Cerebellar cortex (tissue), 1 donor: Measurements from ENCODE around the gene PTPRN2.
A peak's percentile ranks its signal among the peaks of the same experiment; 100 is the strongest.

ENCODE experiments used
- DNase-seq: peaks from one replicate; pipeline ENCODE4 v3.0.0-alpha.2; 2015; ENCODE audit warnings: low spot score

Gene PTPRN2

DNA sequence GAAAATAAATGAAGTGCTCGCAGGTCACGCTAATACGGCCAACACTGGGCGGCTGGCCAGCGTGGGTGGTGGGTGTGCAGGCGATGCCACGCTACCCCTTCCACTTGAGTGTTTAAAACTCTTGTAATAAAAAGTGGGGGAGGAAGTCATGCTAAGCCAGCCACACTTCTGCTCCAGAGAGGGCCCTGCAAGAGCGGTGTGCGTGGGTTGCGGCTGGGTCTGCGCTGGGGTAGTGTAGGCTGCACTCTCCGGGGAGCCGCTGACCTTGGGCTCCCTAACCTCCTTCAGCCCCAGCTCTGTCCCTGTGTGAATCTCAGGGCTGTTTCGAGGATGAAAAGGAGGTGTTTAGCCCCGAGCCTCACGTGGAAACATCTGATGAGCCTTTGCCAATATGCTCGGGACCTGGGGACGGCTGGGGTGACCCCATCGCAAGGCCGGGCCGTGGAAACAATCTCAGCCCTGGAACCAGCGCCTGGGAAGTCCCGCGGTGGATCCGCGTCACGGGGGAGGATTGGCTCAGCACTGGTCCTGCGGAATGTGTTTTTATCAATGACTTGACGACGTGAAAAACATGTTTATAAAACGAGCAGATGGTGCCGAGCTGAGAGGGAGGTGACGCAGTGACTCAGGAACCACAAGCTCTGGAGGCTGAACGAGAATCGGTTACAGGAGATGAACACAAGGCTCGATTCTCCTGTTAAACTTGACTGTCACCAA lies 972.4 kb downstream of the PTPRN2 start:
- DNase-seq = no peak

DNA sequence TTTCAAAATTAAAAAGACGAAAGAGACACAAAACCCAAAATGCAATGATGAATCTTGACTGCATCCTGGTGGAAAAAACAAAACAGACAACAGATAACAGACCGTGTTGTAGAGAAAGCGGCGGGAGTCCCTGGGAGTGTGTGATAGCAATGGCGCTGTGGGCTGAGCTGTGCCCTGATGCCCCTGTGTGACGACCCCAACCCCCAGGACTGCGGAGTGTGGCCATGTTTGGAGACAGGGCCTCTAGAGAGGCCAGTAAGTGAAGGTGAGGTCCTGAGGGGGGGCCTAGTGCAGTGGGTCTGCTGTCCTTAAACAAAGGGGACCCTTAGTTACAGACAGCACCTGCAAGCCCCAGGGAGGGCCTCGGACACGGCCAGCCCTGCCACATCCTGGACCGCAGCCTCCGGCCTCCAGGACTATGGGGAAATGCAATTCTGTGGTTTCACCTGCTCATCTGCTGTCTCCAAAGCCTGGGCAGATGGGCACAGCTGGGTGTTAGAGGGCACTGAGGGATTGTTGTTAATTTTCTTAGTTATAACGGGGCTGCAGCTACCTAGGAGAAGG lies 973.1 kb downstream of the PTPRN2 start:
- DNase-seq = no peak

DNA sequence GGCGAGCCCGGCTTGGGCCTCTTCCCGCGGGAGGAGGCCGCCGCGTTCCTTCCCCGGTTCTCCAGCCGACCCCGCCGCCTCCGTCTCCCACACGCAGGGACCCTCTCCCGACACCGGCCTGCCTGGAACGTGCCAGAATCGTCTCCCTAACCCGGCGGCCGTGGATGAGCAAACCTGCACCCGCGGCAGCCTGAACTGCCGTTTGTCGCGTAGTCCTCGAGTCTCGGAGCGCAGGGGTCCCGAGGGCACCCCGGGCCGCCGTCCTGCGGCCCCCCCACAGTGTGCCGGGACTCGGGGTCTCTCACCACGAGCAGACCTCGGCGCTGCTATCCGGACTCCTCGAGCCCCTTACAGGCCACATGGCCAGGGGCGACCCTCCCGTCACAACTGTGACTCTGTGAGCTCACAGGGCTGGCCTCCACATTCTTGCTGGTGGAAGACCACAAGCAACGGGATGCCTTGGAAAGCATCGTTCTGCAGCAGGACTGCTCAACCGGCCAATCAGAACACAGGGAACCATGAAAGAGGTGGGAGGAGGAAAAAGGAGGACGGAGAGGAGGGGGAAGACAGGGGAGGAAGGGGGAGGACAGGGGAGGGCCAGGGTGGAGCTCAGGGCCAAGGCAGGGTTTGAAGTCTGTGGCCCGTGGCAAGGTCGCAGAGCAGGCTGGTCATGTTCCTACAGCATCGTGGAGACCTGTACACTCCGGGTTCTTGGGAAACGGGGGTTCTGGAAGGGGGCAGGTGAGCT lies 973.9 kb downstream of the PTPRN2 start:
- DNase-seq = peak; percentile 8

DNA sequence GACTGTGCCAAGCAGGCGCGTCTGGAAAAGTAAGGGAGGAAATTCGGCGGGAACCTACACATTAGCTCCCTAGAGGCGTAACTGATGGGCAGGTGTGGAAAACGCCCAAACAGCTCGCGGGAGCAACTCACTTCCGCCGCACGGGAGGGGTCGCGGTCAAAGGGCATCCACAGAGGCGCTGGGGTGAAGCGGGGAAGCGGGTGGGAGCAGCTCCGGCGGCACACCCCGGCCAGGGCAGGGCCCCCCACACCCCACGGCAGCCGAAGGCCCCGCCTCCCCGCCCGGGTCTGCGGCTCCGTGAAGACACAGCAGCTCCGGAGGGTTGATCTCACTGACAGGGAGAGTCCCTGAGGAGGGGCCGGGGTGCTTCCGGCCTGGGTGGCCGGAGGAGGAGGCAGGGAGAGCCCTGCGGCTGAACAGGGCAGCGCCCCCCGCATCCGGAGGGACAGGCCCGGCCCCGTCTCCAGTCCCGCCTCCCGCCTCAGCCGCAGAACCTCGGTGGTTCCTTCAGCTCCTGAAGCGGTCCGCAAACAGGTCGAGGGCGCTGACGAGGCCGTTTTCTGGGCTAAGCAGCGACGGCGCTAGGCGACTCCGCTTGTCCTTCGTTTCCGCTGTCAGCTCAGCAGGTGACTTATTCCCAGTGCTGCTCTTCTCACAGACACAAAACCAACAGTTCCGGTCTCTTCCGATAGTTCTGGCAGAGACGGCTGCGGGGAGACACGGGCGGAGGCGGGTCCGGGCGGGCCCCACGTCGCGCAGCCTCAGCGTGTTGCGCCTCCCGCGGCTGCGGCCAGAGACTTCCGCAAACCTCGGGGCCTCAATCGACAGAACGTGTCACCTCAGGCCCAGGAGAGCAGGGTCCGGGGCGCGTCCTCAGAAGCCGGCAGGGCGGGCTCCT lies 974.7 kb downstream of the PTPRN2 start:
- no peak for DNase-seq

DNA sequence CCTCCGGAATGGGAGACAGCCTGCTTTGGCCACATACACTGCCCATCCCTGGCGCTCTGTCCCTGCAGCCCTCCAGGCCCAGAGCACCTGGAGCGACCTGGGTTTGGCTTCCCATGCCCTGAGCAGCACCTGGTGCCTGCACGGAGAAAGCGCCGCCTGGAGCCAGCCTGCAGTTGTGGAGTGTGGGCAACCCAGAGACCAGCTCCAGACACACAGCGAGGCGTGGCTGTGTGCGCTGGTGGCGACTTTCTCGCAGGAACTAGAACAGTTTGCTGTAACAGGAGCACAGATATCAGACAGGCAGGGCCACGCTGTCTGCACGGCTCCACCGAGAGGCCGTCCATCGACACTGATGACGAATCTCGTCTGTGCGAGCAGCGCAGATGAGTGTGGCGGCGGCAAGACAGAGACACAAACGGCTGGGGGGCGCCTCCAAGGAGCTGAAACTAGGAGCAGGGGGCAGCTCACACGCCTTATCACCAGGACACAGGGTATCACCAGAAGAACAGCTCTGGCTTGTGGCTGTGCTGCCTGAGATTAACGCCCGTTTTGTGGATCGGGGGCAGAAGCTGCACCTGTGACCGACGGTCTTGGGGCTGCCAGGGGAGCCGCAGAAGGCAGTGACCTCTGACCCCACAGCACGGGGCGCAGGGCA lies 975.5 kb downstream of the PTPRN2 start:
- DNase-seq = no peak

DNA sequence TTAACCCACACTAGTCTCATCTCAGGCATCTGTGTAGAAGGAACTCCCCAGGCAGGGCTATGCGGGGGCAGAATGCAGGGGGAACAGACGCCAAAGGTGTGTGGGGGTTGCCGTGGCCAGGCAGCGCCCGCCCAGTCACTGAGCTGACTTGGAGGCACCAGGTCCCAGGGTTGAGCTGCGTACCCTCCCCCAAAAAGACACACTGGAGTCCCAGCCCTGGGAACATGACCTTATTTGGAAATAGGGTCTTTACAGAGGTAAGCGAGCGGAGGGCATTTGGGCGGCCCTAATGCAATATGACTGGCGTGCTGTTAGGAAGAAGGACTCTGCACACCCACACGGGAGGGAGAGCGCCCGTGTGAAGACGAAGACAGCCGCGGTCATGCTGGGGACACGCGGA lies 976.3 kb downstream of the PTPRN2 start:
- no peak for DNase-seq

DNA sequence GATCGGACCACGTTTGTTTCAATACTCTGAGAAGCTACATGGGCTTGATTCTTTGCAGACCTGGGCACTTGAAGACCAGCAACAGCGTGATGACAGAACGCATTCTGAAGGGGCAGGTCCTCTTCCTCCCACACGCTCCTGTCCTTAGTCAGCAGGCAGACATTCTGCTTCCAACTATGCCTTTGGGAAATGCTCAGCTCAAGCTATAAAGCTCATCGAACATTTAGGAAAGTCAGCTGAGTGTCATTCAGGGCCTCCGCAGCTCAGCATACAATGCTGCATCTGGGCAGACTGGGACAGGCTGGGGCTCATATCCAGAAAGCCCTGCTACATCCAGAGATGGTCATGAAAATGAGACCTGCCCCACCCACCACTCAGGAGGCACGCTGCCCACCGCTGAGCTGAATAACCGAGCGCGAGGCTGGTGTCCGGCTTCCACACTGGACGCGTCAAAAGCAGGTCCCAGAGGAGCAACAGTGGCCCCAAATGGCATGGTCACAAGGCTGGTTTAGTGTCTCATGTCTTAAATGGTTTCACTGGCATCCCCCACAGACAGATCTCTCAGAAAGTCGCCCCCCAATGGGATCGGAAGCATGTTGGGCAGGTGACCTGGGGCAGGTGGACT lies 976.8 kb downstream of the PTPRN2 start:
- DNase-seq = no peak

DNA sequence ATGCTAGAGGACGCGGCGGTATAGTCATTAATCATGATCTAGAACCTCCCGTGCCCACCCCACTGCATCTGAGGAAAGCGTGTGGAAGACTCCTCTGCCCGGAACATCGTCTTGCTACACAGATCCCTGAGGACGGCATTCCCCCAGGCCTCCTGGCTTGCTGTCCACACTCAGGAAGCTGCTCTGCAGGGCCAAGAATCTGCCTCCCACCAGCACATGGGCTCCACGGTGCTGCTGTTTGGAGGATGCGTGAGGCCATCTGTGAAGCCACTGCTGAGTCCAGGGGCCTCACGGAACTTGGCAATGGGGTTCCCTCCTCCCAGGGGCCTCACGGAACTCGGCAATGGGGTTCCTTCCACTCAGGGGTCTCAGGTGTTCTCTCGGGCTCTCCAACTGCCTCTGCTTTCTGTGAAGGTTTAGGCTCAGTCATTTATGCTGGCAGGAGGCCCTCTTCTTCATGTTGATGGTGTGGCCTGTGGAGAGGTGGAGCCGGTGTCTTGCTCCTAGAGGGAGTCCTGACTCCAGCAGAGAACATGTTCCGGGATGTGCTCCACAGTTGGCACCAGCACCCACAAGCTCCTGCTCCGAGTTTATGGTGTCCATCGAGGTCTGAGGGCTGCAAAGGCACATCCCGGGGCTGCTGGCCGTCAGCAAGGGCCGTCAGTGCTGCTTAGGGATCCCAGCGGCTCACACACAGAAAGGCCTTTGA lies 977.5 kb downstream of the PTPRN2 start:
- peak; percentile 5 for DNase-seq

DNA sequence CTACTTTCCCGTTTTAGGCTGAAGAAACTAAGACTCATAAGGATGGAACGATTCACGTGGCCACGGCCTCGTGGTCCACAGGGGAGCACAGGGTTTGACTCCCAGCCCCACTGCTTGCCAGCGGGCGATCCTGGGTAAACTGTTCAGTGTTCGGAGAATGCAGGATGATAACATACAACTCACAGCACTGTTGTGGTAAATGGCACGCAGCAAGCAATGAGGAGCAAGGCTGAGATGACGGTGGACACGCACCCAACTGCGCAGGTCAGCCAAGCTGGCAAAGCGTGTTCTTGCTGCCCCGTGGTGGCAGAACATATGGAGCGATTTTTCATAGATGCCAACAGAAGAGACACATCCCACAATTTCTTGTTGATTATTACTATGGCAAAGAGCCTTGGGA lies 978.1 kb downstream of the PTPRN2 start:
- peak; percentile 51 for DNase-seq

DNA sequence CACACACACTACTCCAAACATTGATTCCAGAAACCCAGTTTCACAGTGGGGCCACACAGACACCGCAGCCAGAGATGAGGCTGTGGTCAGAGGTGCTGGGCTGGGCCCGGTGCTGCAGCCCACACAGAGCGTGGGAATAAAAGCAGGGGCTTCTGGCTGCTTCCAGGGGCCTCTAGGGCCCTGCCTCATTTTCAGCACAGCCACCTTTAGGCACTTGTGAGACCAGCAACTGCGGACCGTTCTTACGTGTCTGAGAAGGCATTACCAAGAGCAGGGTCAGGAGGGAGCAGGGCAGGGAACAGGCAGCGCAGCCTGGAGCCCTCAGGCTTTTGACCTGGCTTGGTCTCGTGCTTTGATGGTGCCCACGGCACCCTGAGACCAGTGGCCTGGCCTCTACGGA lies 980.4 kb downstream of the PTPRN2 start:
- DNase-seq = no peak

DNA sequence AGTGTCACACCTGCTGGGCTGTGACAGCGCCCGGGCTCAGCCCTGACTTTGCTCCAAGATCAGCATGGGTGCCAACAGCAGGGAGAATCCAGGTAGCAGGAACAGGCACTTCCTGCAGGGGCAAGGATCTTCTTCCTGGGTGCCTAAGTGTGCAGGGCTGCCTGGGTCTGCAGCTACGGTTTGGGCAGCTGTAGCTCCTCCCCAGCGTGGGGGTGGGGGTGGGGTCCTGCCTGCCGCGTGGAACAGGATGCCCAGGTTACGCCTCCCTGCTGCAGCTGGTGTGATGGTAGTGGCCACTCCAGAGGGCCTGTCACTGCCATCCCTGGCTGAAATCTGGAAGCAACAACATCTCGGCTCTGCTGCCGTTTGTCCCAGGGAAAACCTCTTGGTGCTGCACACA lies 981.5 kb downstream of the PTPRN2 start:
- no peak for DNase-seq

DNA sequence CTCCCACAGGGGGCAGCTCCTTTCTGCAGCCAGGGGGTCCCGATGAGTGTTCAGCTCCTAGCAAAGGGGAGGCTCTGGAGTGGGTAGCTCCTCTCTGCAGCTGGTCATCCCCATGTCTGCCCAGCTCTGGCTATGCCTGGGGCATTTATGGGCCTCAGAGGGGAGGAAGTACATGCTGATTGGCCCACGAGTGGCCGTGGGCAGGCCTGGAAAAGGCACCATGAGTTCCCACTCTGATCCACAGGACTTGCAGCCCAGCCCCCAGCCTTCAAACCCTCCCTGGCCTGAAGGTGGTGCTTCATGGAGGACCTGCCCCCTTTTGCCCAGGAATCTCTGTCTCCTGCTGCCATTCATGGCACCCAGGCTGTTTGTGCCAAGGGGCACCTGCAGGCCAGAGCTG lies 982.0 kb downstream of the PTPRN2 start:
- no peak for DNase-seq

DNA sequence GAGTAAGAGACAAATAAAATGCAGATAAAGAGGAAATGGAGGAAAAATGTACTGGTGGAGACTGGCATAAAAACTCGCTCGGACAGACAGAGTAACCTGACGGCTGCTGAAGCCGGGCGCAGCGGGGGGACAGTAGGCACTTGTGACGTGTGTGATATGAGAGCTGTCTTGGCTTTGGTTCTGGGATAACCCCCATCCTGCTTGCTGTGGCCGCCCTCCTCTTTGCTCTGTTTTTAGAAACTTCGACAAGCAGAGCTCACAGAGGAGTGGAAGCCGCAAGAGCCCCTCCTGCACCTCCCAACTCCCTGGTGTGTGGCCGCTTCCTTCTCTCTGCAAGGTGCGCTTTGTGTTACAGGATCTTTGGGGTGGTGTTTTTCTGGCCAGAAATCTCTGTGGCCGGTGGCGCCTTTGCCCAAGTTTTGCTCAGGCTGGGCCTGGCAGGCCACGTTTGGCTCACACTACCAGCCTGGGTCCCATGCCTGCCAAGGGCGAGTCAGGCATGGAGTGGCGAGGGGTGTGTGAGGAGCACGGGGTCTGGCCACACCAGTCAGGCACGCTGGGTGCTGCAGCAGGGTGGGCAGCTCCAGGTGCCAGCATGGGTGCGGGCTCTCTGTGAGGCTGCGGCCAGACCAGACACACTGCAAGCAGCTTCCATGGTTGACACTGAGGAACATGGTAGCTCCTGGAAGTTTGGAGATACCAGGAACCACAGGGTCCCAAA lies 982.8 kb downstream of the PTPRN2 start:
- DNase-seq = no peak

DNA sequence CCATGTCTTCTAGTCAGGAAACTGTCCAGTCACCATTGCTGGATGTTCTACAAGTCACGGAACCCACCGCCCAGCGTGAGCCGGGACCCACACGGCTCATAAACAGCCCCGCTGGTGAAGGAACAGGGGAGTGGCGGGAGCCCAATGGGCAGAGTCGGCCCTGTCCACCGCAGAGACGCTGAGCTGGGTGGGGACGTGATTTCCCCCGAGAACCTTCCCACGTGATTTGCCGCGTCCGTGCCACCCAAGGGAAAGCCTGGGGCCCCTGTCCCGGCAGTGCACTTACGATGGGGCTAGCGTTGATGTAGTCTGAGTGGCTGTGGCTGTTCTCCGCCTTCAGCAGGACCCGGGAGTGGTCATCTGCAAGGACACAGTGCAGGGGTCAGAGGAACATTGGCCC lies 983.9 kb downstream of the PTPRN2 start:
- DNase-seq = no peak

DNA sequence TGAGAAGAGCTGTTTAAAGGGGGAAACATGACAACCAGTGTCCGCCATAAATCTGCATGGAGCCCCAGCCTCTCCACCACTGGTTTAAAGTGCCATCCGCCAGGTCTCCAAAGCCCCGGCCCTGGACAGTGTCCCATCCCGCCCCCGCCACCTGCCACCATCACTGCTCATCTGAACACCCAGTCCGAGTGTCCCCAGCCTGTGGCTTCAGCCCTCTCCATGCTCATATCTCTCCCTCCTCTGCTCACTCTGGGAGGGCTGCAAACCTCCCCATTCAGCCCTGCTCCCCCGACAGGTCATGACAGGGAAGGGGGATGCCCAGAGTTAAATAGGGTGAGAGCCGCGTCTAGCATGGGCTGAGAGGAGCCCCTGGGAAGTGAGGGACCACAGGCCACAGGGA lies 984.6 kb downstream of the PTPRN2 start:
- no peak for DNase-seq

DNA sequence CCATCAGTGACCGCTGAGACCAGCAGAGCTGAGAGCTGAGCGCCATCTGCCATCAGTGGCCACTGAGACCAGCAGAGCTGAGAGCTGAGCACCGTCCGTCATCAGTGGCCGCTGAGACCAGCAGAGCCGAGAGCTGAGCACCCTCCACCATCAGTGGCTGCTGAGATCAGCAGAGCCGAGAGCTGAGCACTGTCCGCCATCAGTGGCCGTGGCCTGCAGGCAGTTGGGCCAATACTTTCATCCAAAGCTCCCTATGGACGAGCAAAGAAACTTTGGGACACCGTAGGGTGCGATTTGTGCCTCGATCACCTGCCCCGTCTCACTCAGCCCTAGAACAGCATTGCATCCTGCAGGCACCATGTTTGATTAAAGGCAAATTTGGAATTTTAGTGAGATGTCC lies 985.0 kb downstream of the PTPRN2 start:
- DNase-seq = no peak

DNA sequence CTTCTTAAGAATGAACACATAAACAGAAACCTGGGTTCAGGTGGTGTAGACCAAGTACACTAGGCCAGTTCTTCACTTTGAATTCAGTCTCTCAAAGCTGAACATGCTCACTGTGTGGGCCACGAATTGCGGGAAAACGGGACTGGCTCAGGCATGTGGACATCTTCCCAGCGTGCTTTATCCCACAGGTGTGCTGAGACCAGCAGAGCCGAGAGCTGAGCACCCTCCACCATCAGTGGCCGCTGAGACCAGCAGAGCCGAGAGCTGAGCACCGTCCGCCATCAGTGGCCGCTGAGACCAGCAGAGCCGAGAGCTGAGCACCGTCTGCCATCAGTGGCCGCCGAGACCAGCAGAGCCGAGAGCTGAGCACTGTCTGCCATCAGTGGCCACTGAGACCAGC lies 985.5 kb downstream of the PTPRN2 start:
- DNase-seq = no peak

DNA sequence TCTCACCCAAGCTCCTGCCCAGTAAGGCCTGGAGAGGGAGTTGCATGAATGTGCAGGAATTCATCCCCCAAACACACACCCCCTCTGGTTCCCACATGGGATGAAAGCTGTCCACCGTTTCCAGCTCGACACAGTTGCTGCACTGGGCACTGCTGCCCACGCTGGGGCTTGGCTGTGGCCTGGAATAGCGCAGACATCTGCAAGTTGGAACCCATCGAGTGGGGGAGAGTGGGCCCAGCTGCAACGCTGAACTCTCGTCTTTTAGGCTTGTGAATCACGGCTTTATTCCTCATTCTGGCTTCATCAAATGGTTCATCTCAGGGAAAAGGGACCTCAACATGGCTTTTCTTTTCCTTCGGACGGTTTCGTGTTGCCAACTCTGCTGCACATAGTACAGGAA lies 986.1 kb downstream of the PTPRN2 start:
- no peak for DNase-seq

DNA sequence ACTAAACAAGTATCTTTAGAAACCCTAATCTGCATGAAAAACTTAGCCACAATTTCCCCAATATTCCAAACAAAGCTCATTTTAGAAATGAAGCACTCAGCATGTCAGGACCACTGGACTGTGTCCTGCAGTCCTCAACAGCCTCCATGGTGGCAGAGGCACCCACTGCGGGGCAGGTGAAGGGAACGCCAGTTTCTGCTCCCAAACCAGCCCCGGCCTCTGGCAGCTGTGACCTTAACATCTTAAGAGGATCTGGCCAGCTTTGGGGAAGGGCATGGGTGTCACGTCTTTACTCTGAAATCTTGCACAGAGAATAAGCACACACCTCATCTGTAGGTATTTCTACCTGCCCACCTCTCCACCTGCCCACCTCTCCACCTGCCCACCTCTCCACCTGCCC lies 988.1 kb downstream of the PTPRN2 start:
- DNase-seq = no peak

DNA sequence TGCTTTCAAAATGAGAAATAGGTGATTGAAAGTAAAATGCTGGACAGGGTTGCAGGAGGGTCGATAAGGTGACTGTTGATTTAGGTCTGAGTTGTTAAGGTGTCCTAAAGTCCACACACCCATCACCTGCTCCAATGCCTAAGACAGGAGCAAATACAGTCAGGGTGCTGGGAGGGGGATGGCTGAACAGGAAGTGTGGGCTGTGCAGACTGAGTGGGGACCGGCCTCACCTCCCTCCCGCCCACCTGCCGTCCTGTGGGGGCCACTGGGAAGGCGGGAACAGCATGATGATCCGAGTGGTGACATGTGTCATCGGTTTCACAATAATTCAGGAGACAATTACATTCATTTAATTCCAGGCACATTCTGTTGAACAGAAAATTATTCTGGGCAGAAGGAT lies 990.1 kb downstream of the PTPRN2 start:
- no peak for DNase-seq
